ENCODE results near the gene SEC24D.
"Not testable (repeated sequence)": the region's sequence is repeated elsewhere in the genome, so short reads cannot be mapped to it uniquely, and the experiment has no call there.

SEC24D gene

DNA sequence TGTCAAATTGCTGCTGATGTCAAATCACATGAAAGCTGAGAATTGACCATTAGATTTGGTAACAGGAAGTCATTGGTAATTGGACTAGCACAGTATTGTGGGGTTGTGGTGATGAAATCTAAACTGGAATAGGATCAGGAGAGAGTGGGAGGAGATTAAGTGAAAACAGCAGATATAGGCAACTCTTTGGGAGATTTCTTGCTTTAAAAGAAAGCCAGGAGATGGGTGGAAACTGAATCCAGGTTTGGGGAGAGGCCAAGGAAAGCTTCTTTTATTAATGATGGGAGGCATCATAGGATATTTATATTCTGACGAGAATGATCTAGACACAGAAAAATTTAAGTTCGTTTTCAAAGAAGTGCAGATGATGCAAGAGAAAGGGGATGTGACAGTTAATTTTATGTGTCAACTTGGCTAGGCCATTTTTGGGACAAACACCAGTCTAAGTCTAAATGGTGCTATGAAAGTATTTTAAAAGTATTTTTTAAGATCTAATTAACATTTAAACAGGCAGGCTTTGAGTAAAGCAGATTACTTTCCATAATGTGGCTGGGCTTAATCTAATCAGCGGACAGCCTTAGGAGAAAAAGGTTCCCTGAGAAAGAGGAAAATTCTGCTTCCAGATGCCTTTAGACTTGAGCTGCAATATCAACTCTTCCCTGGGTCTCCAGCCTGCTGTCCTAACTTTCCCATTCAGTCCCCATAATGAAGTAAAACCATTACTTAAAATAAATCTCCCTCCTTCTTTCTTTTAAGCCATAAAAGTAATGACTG lies 24.7 kb downstream of the SEC24D start:
- DNase-seq (ENCODE audit: low read depth in 2 of 2), result no peak

DNA sequence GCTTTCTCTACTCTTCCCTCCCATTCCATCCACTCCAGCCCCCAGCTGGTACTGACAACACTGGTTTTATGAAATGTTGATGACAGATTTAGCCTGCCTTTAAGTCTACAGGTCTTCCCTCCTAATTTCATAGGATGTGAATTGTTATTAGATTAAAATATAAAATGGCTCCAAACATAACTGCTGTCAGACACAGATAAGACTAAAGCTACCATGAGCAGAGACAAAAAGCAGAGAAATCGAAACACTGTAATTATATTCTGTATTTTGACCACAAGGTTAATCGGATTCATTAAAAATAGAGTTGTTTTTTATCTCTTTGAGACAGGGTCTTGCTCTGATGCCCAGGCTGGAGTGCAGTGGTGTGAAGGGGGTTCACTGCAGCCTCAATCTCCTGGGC lies 28.3 kb downstream of the SEC24D start:
- no peak for DNase-seq (ENCODE audit: low read depth in 2 of 2)

DNA sequence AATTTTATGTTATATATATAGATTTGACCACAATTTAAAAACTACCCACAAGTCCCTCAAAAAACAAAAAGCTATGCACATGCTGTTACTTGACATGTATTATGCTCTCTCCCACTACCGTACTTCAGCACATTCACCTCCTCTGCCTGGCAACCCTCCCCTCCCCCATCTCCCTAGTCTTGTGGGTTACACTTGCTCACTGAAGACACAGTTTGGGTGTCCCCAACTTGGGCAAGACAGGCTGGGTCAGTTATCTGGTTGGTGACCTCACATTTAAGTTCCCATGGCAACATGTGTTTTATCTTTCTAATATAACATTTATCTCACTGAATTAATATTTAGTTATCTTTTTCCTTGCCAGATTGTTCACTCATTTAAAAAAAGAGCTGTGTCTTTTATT lies 32.7 kb downstream of the SEC24D start:
- DNase-seq (ENCODE audit: low read depth in 2 of 2), result no peak

DNA sequence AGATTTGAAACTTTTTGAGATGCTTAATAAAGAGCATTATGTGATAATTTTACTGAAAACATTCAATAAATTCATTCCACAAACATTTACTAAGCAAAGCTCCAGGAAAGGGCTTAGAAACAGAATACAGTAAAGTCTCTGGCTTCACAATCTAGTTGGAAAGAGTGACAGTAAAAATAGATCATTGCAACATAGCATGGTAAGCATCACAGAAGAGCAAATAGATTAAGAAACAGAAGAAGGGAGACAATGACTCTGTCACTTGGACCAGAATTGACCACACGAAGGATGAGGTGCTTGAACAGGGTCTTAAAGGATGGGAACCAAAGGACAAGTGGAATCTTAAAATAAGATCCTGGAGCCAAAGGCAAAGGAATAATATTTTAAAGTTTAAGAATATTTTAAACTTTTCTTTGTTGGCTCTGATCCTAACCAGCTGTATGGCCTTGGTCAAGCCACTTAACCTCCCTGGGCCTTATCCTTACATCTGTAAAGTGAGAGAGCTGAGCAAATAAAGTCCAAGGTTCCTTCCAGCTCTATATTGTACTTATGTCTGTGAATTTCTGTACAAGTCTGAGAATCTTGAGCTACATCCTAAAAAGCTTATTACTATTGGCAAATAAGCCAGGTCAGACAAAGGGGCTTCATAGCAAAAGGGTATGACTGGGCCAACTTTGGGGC lies 33.9 kb downstream of the SEC24D start:
- no peak for DNase-seq (ENCODE audit: low read depth in 2 of 2)

GRCh38 chr4:118799231-118799942 lies 36.5 kb downstream of the SEC24D start:
- DNase-seq (ENCODE audit: low read depth in 2 of 2), result no peak

DNA sequence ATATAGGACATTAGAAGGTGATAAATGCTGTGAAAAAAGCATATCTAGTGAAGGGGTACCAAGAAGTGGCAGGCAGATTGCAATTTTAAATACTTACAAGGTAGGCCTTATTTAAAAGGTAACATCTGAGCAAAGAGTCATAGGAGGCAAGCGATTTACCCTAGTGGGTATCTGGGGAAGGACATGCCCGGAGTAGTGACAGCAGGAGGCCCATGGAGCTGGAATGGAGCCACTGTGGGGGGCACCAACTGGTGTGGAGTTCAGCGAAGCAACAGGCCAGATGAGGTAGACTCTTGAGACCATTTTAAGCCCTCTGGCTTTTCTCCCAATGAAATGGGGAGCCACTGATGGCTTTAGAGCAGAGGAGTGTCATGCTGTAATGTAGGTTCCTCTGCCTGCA lies 37.3 kb downstream of the SEC24D start:
- no peak for DNase-seq (ENCODE audit: low read depth in 2 of 2)

- no peak for DNase-seq (ENCODE audit: low read depth in 2 of 2)
Observed at GRCh38 chr4:118797558-118798142, 38.3 kb downstream of the SEC24D start.

- DNase-seq (ENCODE audit: low read depth in 2 of 2), result not testable (repeated sequence)
Observed at GRCh38 chr4:118791690-118792446, 44.1 kb downstream of the SEC24D start.

DNA sequence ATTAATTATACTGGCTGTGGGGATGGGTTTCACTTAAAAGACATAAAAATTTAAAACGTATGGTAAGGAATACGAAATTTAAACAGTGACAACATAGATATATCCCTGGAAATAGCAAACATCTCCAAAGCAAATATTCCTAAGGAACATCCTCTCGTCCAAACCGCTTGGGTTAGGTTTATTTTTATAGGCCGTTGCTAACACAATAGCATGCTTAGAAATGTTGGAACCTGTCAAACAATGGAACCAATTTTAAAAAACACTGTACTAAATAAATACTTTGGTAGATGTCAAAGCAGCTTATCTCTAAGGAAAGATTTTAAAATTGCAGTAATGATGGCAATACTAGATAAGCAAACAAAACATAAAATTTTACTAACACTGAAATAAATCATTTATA lies 45.4 kb downstream of the SEC24D start:
- no peak for DNase-seq (ENCODE audit: low read depth in 2 of 2)

DNA sequence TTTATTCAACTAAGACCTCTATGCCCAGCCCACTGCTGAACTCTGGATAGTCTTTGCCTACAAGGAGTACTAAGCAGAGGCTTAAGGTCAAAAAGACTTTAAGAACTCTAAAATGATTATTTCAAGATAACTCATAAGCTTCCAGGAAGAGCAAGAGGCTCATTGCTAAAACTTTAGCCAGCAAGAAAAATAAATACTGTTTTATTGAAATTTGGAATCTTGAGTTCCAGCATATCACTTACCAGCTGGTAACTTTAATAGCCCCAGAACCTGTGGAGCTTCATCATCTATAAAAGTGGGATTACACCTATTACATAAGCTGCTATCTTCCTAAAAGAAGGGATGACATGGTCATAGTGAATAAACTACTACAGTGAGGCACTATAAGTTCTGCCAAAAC lies 47.0 kb downstream of the SEC24D start:
- DNase-seq (ENCODE audit: low read depth in 2 of 2), result no peak

DNA sequence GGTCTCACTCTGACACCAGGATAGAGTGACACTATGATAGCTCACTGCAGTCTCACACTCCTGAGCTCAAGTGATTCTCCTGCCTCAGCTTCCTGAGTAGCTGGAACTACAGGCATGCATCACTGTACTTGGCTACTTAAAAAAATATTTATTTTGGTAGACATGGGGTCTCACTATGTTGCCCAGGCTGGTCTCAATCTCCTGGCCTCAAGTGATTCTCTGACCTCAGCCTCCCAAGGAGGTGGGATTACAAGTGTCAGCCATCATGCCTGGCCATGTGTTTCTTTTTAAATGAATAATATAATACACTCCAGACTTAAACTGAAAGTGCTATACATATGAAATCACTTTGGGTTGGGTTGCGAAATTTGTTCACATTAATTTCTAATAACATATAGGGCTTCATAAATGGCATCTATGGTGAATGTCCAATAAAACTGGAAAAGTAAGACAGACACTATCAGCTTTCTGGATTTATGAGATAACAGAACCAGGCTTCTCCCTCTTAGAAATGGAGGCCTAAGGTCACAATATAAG lies 48.0 kb downstream of the SEC24D start:
- DNase-seq (ENCODE audit: low read depth in 2 of 2), result no peak

GRCh38 chr4:118784776-118785175 lies 51.1 kb downstream of the SEC24D start:
- DNase-seq (ENCODE audit: low read depth in 2 of 2), result no peak

- no peak for DNase-seq (ENCODE audit: low read depth in 2 of 2)
Observed at GRCh38 chr4:118783887-118784286, 52.0 kb downstream of the SEC24D start.

GRCh38 chr4:118782886-118783285 lies 53.0 kb downstream of the SEC24D start:
- DNase-seq (ENCODE audit: low read depth in 2 of 2), result not testable (repeated sequence)

DNA sequence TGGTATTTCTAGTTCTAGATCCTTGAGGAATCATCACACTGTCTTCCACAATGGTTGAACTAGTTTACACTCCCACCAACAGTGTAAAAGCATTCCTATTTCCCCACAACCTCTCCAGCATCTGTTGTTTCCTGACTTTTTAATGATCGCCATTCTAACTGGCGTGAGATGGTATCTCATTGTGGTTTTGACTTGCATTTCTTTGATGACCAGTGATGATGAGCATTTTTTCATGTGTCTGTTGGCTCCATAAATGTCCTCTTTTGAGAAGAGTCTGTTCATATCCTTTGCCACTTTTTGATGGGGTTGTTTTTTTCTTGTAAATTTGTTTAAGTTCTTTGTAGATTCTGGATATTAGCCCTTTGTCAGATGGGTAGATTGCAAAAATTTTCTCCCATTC lies 58.3 kb downstream of the SEC24D start:
- not testable (repeated sequence) for DNase-seq (ENCODE audit: low read depth in 2 of 2)

GRCh38 chr4:118776955-118777640 lies 58.8 kb downstream of the SEC24D start:
- not testable (repeated sequence) for DNase-seq (ENCODE audit: low read depth in 2 of 2)

- no peak for DNase-seq (ENCODE audit: low read depth in 2 of 2)
Observed at GRCh38 chr4:118776157-118776954, 59.6 kb downstream of the SEC24D start.

DNA sequence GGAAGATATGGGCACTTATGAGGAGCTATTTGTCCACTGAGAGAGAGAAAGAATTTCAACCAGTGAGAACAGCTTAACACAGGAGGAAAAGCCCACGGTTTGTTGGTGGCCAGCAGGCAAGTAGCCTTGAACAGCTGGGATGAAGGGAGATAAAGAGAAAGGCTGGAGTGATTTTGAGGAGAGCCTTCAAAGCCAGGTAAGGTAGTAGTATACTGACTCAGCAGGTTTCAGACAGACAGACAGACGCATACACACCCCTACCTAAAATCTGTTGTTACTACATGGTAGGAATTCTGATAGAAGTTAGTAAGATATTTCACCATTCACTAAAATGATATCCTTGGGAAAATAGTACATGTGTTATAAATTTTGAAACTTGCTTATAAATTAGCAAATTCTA lies 60.5 kb downstream of the SEC24D start:
- DNase-seq (ENCODE audit: low read depth in 2 of 2), result no peak

- no peak for DNase-seq (ENCODE audit: low read depth in 2 of 2)
Observed at GRCh38 chr4:118774989-118775388, 60.9 kb downstream of the SEC24D start.

DNA sequence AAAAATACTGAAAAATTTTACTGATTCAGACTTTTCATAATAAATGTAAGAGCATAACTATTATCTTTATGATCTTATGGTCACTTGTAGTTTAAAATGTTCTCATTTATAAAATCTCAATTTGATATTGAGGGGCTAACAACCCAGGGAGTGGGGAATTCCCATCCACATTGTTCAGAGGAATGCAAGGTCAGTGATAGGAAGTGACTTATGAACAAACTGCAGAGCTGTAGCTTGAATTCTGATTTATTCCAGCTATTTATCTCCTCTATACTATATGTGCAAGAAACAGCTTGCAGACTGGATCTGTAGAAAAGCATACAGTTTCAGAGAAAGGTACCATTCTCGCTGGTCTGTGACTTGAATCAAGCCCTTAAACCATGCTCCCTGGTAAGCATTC lies 61.6 kb downstream of the SEC24D start:
- no peak for DNase-seq (ENCODE audit: low read depth in 2 of 2)

All from stimulated activated CD8-positive, alpha-beta memory T cell treated with anti-CD3 and anti-CD28 coated beads, Interleukin-15, amount 100 ng/mL, for 4 hours (primary cell).